Parietal lobe (tissue), 1 donor: ENCODE results near the gene CD22. TPM values are rescaled to one million over a fixed set of nuclear protein-coding genes. Genes with fewer than 3 reads are reported as not detected.

Experiments used
- total RNA-seq: library from RNA; depleted of rRNA; stranded (reverse); fragments of >200 nt; gene quantifications from one replicate; pipeline ENCODE4 v1.2.3, GENCODE V29; 2014

The CD22 gene
- total RNA-seq: not detected

GRCh38 chr19:35328851-35329285 is at the start of gene CD22:
Gene CD22, plus strand, starts transcription at chr19:35329187. Its CDS starts 2,854 bp downstream, at chr19:35332041.

DNA sequence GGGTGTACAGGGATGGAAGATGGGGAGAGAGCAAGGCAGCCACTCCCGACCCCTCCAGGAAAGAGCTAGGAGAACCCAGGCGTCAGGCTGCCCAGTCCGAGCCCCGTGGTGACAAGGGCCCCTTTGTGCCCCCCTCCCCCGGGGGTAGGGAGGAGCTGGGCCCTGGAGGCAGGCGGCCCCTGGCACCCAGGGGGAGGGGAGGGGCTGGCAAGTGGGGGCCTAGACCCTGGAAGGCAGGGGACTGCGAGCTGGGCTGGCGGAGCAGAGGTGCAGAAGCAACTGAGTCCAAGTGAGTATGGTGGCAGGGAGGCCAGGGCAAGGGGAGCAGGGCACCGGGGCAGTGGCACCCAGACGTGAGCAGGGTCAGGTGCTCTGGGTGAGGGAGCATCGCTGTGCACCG is 37.1 kb upstream of the CD22 start, which contains the start of gene MAG:
TSS of gene MAG (plus strand) at position 246 of the 400 bp plus-strand sequence. CDS start 3,248 bp downstream, outside the sequence.

GRCh38 chr19:35347171-35347929 is 18.4 kb downstream of the CD22 start, which contains the start of gene FFAR1:
Gene FFAR1, plus strand, starts transcription at chr19:35347902. Its CDS starts 3,650 bp downstream, at chr19:35351552.

DNA sequence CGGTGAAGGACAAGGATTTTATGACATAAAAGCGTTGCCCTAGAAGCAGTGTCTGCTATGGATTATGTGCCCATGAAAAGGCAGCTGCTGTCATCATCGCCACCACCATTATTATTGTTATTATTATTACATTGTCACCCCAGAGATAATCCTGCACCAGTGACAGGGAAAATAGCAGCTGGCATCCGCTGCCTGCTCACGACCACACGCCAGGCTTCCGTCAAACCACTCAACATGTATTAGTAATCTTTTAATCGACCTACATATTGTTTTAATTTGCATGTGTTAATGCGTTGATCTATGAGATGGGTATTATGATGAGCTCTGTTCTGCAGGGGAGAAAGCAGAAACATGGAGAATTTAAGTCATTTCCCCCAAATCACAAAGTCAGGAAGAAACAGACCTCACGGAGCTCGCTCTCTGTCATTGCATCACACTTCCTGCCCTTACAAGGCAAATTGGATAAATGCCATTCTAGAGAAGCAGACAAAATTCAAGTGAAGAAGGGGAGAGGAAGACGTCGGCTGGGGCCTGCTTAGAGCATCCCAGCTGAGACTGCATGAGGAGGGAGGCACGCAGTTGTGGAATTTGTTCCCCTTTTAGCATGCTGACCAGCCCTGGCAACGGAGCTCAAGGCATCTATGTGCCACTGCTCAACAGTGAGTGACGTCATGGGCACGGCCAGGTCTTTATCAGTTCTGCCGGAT is 29.0 kb downstream of the CD22 start, which contains the start of gene FFAR3:
TSS of gene FFAR3 (plus strand) at position 594 of the 707 bp plus-strand sequence. CDS start 431 bp downstream, outside the sequence.

DNA sequence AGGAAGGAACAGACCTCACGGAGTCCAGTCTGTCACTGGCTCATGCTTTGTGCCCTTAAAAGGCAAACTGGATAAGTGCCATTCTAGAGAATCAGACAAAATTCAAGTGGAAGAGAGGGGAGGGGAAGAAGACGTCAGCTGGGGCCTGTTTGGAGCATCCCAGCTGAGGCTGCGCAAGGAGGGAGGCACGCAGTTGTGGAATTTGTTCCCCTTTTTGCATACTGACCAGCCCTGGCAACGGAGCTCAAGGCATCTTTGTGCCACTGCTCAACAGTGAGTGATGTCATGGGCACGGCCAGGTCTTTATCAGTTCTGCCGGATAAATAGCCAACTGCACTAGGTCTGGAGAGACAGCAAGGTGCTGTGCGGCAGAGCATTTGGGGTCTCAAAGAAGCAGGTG is 41.7 kb downstream of the CD22 start, which contains the start of gene GPR42:
TSS of gene GPR42 (plus strand) at position 347 of the 400 bp plus-strand sequence. CDS start 292 bp downstream, outside the sequence.

Other genes with a start within 250 kb of the CD22 start
- gene FXYD3, start 213.4 kb upstream of the CD22 start, total RNA-seq: not detected
- 11.3 TPM for gene LGI4, start 194.1 kb upstream of the CD22 start, total RNA-seq
- gene FXYD1, start 190.4 kb upstream of the CD22 start, total RNA-seq: not detected
- gene FXYD7, start 185.9 kb upstream of the CD22 start, total RNA-seq: 26.6 TPM
- gene FXYD5, start 174.5 kb upstream of the CD22 start, total RNA-seq: not detected
- gene FAM187B, start 100.4 kb upstream of the CD22 start, total RNA-seq: not detected
- 3.1 TPM for gene LSR, start 80.2 kb upstream of the CD22 start, total RNA-seq
- 61.0 TPM for gene USF2, start 60.2 kb upstream of the CD22 start, total RNA-seq
- gene HAMP, start 46.7 kb upstream of the CD22 start, total RNA-seq: not detected
- gene MAG, start 37.0 kb upstream of the CD22 start, total RNA-seq: 0.31 TPM
- gene FFAR1, start 18.7 kb downstream of the CD22 start, total RNA-seq: not detected
- gene FFAR3, start 29.3 kb downstream of the CD22 start, total RNA-seq: not detected
- gene GPR42, start 41.9 kb downstream of the CD22 start, total RNA-seq: not detected
- gene FFAR2, start 119.1 kb downstream of the CD22 start, total RNA-seq: not detected
- gene KRTDAP, start 161.3 kb downstream of the CD22 start, total RNA-seq: not detected
- gene DMKN, start 184.5 kb downstream of the CD22 start, total RNA-seq: not detected
- not detected for gene SBSN, start 199.1 kb downstream of the CD22 start, total RNA-seq
- gene GAPDHS, start 204.3 kb downstream of the CD22 start, total RNA-seq: not detected
- gene TMEM147, start 216.4 kb downstream of the CD22 start, total RNA-seq: 39.8 TPM
- not detected for gene ATP4A, start 234.5 kb downstream of the CD22 start, total RNA-seq